Lung (tissue), 12 donors: ENCODE results near the gene DUOX1. TPM values are rescaled to one million over a fixed set of nuclear protein-coding genes. Genes with fewer than 3 reads are reported as not detected.
A peak's percentile ranks its signal among the peaks of the same experiment; 100 is the strongest.

Experiments used
- ATAC-seq: fragments of 200-7000 bp; cut with Tn5 transposase; one replicate; pipeline ENCODE4 v1.9.1; 2020; ENCODE audit warnings: moderate number of reproducible peaks; ENCODE audit not compliant: insufficient read depth, low FRiP score
- DNase-seq, 3 donors: peaks; one replicate each; pipeline ENCODE4 v3.0.0-alpha.2; 2013 to 2017
- H3K27ac ChIP-seq, 2 donors: one replicate each; pipeline ENCODE4 v1.5.1; 2013; ENCODE audit warnings: mild to moderate bottlenecking in 2 of 2, moderate library complexity in 2 of 2, control low read depth in 1 of 2, inconsistent platforms in 1 of 2, low read depth in 1 of 2, low read length in 1 of 2
- H3K27me3 ChIP-seq, 3 donors: one replicate each; pipeline ENCODE4 v1.5.1; 2013; ENCODE audit warnings: low read length in 2 of 3; ENCODE audit not compliant: control insufficient read depth in 3 of 3, insufficient read depth in 3 of 3
- H3K36me3 ChIP-seq, 4 donors: one replicate each; pipeline ENCODE4 v1.5.1; 2013; ENCODE audit warnings: low read length in 4 of 4, mild to moderate bottlenecking in 1 of 4, moderate library complexity in 1 of 4; ENCODE audit not compliant: control insufficient read depth in 4 of 4, insufficient read depth in 4 of 4
- H3K4me1 ChIP-seq, 5 donors: one replicate each; pipeline ENCODE4 v1.5.1; 2013; ENCODE audit warnings: low read length in 5 of 5, mild to moderate bottlenecking in 2 of 5, moderate library complexity in 1 of 5; ENCODE audit not compliant: control insufficient read depth in 5 of 5, insufficient read depth in 5 of 5
- H3K4me3 ChIP-seq: one replicate; pipeline ENCODE4 v1.5.1; 2013; ENCODE audit warnings: mild to moderate bottlenecking, control low read depth, moderate library complexity
- H3K9ac ChIP-seq, 2 donors: one replicate each; pipeline ENCODE4 v1.5.1; 2013; ENCODE audit warnings: low read length in 2 of 2, control low read depth in 1 of 2; ENCODE audit not compliant: insufficient read depth in 1 of 2
- H3K9me3 ChIP-seq, 4 donors: one replicate each; pipeline ENCODE4 v1.5.1; 2013; ENCODE audit warnings: low read length in 3 of 4, mild to moderate bottlenecking in 1 of 4, moderate library complexity in 1 of 4; ENCODE audit not compliant: control insufficient read depth in 4 of 4, insufficient read depth in 3 of 4
- WGBS, 2 donors: extraction: QIAGEN DNeasy Blood & Tissue Kit; methylation state at CpG; one replicate each; pipeline ENCODE4 v1.1.7; 2013; 5-methylcytosine and 5-hydroxymethylcytosine counted together
- polyA plus RNA-seq, 2 donors: library from polyadenylated mRNA; stranded (reverse); fragments of 200-250 nt; gene quantifications; one replicate each; pipeline ENCODE4 v1.2.1, GENCODE V29; 2013
- total RNA-seq, 2 donors: library from RNA; depleted of rRNA in 1 of 2; stranded (reverse); fragments of >200 nt in 1 of 2; gene quantifications; one replicate each; pipeline ENCODE4 v1.2.1, GENCODE V29; 2014 to 2021
- TF ChIP-seq, protein P1 (sequence below): IDR thresholded peaks from 2 replicates; pipeline ENCODE4 v1.5.1; 2012; ENCODE audit warnings: mild to moderate bottlenecking; ENCODE audit errors: control extremely low read depth, extremely low read depth
- donor health status: control.
- donor health status: control.
- donor health status: Bipolar disorder and iron deficiency.
- donor health status: healthy.
- donor health status: DM: yes; HTN: yes; CAD: no.

The DUOX1 gene
- total and polyA plus RNA-seq, 4 donors = 61.7 to 363 (median 115) TPM

DNA sequence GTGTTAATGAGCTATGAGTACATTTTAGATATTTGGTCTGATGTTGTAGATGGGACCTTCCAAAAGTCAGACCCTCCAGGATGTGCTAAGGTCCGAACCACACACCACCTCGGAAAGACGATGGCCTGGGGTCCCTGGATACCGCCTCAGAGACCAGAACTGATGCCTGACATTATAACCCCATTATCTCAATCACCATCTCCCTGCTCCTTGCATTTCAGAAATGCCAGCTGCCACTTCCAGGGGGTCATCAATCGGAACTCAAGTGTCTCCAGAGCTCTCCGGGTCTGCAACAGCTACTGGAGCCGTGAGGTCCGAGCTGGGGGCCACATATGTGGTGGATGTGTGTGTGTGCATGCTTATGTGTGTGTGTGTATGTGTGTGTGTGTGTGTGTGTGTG, 7.9 kb downstream of the DUOX1 start:
- TF ChIP-seq, protein P1, sequence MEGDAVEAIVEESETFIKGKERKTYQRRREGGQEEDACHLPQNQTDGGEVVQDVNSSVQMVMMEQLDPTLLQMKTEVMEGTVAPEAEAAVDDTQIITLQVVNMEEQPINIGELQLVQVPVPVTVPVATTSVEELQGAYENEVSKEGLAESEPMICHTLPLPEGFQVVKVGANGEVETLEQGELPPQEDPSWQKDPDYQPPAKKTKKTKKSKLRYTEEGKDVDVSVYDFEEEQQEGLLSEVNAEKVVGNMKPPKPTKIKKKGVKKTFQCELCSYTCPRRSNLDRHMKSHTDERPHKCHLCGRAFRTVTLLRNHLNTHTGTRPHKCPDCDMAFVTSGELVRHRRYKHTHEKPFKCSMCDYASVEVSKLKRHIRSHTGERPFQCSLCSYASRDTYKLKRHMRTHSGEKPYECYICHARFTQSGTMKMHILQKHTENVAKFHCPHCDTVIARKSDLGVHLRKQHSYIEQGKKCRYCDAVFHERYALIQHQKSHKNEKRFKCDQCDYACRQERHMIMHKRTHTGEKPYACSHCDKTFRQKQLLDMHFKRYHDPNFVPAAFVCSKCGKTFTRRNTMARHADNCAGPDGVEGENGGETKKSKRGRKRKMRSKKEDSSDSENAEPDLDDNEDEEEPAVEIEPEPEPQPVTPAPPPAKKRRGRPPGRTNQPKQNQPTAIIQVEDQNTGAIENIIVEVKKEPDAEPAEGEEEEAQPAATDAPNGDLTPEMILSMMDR = no peak
- Histone ChIP-seq H3K4me3 (no peak overlapping the region), H3K9ac (no peak overlapping the region), H3K27ac (peak overlapping the region in 1 of 2 donors; percentile 20), H3K4me1 (peaks cover 0 to 13% (median 0%) of the 10 kb centered on the region in 5 donors), H3K27me3 (peaks cover 0 to 32% (median 27%) of the 10 kb centered on the region in 3 donors), H3K9me3 (peaks cover 0 to 4% (median 0%) of the 10 kb centered on the region in 4 donors), H3K36me3 (peaks cover 0 to 2% (median 0%) of the 10 kb centered on the region in 4 donors)
- WGBS, 2 donors = 81 to 84% methylated on average over 8 of the region's 8 CpGs
- no peak for DNase-seq
- ATAC-seq = no peak

DNA sequence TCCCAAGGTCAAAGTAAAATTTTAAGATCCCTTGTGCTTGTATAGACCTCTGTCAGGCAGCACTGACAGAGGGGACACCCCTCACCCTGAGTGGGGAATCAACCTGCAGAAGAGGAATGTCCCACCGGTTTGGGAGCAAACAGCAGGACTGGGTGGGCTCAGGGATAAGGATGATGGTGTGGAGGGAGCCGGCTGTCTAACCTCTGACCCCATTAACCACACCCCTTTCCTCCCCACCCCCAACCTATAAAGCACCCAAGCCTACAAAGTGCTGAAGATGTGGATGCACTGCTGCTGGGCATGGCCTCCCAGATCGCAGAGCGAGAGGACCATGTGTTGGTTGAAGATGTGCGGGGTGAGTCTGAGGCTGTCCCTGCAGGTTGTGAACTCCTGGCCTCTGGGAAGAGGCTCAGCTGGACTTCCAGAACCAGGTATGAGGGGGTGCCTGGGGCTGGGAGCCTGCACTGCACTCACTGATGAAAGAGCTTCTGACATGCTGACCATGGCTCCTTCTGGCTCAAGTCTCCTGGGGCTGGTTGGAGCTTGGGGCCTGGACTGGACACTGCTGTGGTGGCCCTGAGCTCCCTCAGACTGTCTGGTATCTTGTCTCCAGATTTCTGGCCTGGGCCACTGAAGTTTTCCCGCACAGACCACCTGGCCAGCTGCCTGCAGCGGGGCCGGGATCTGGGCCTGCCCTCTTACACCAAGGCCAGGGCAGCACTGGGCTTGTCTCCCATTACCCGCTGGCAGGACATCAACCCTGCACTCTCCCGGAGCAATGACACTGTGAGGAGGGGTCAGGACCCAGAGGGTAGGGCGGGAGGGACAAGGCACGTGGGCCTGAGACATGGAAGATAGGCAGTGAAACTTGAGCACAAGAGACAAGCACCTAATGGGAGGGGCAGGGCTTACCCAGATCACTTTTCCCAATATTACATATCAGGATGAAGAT, 9.3 kb downstream of the DUOX1 start:
- Histone ChIP-seq H3K4me1 (peaks cover 0 to 15% (median 0%) of the 10 kb centered on the region in 5 donors), H3K4me3 (no peak overlapping the region), H3K36me3 (peaks cover 0 to 7% (median 0%) of the 10 kb centered on the region in 4 donors), H3K9ac (no peak overlapping the region), H3K27ac (peak overlapping the region in 1 of 2 donors; percentile 4), H3K9me3 (peaks cover 0 to 4% (median 0%) of the 10 kb centered on the region in 4 donors), H3K27me3 (peaks cover 0 to 27% (median 24%) of the 10 kb centered on the region in 3 donors)
- DNase-seq = no peak
- WGBS, 2 donors = 68 to 80% methylated on average over 12 of the region's 12 CpGs
- no peak for ATAC-seq
- TF ChIP-seq, protein P1 = no peak

- ATAC-seq (peak; percentile 82), DNase-seq (no peak)
- 73 to 92% methylated on average over 6 of the region's 6 CpGs for WGBS, 2 donors
- H3K27me3 ChIP-seq = peaks cover 0 to 20% (median 18%) of the 10 kb centered on the region in 3 donors
- H3K27ac ChIP-seq = no peak overlapping the region
- H3K9me3 ChIP-seq = peaks cover 0 to 4% (median 0%) of the 10 kb centered on the region in 4 donors
- H3K9ac ChIP-seq = no peak overlapping the region
- H3K4me1 ChIP-seq = peaks cover 0 to 12% (median 0%) of the 10 kb centered on the region in 5 donors
- H3K36me3 ChIP-seq = peaks cover 0 to 7% (median 0%) of the 10 kb centered on the region in 4 donors
- H3K4me3 ChIP-seq = no peak overlapping the region
- TF ChIP-seq, protein P1 = no peak
Measured at GRCh38 chr15:45139770-45140169, 10.0 kb downstream of the DUOX1 start.
